ENCODE measurements around the gene SLC8A3. TPM values are rescaled to one million over a fixed set of nuclear protein-coding genes. Genes with fewer than 3 reads are reported as not detected.

Gene SLC8A3
- total RNA-seq, 1 experiment from 2014 or later = not detected

- no peak overlapping the region for H3K4me3 ChIP-seq (ENCODE audit: low read depth in 2 of 2, low read length in 2 of 2)
Observed at GRCh38 chr14:70123796-70124195, 65.0 kb downstream of the SLC8A3 start.

GRCh38 chr14:70121521-70121920, 67.2 kb downstream of the SLC8A3 start:
- TF ChIP-seq POLR2AphosphoS5 (IDR thresholded peaks at IDR 0.05; ENCODE audit: low read depth, low read length) = no peak
- TF ChIP-seq CTCF (IDR thresholded peaks at IDR 0.05) = no peak
- CTCF ChIA-PET = no interaction called here
- intact Hi-C loops (cut with micrococcal nuclease; ENCODE audit: unreplicated experiment) (no loop called here), in situ Hi-C loops (cut with HindIII; ENCODE audit: low pct_unique_long_range_greater_than_20kb, low sequenced_read_pairs) (no loop called here)
- no peak for DNase-seq (ENCODE audit: low read depth, low spot score)
- BruUV-seq (replicated peaks) = no TSS peak
- H3K27me3 ChIP-seq (ENCODE audit: control insufficient read depth, insufficient read depth, low read length) = no peaks in the 10 kb centered on the region; the same call in 1 of the 2 replicates
- H3K4me1 ChIP-seq (ENCODE audit: control insufficient read depth, insufficient read depth, low read length) = no peaks in the 10 kb centered on the region
- H3K4me3 ChIP-seq (ENCODE audit: low read depth in 2 of 2, low read length in 2 of 2) = no peak overlapping the region
- no peak for ATAC-seq
- POLR2A ChIA-PET = no interaction called here
- H3K9me3 ChIP-seq (ENCODE audit: control insufficient read depth, insufficient read depth, low read depth, low read length) = no peaks in the 10 kb centered on the region
- no peaks in the 10 kb centered on the region for H3K36me3 ChIP-seq (ENCODE audit: control insufficient read depth, insufficient read depth, low read length)
- H3K27ac ChIP-seq (ENCODE audit: low read length) = no peak overlapping the region

More at GRCh38 chr14:70123796-70124195, 65.0 kb downstream of the SLC8A3 start:
- Histone ChIP-seq H3K9me3 (ENCODE audit: control insufficient read depth, insufficient read depth, low read depth, low read length) (no peaks in the 10 kb centered on the region), H3K27ac (ENCODE audit: low read length) (no peak overlapping the region), H3K36me3 (ENCODE audit: control insufficient read depth, insufficient read depth, low read length) (no peaks in the 10 kb centered on the region), H3K4me1 (ENCODE audit: control insufficient read depth, insufficient read depth, low read length) (no peaks in the 10 kb centered on the region), H3K27me3 (ENCODE audit: control insufficient read depth, insufficient read depth, low read length) (no peaks in the 10 kb centered on the region; the same call in 1 of the 2 replicates)
- ChIA-PET POLR2A (no interaction called here), CTCF (no interaction called here)
- no peak for DNase-seq (ENCODE audit: low read depth, low spot score)
- no peak for TF ChIP-seq SIN3A (IDR thresholded peaks at IDR 0.05; ENCODE audit: borderline replicate concordance, insufficient read depth, low read depth, low read length)
- TF ChIP-seq REST (IDR thresholded peaks at IDR 0.05; ENCODE audit: insufficient read depth in 1 of 2, low read depth in 2 of 2, low read length in 1 of 2) = no peak
- no peak for TF ChIP-seq POLR2AphosphoS5 (IDR thresholded peaks at IDR 0.05; ENCODE audit: low read depth, low read length)
- ATAC-seq = no peak
- no TSS peak for BruUV-seq (replicated peaks)
- intact Hi-C loops (cut with micrococcal nuclease; ENCODE audit: unreplicated experiment) = no loop called here
- in situ Hi-C loops (cut with HindIII; ENCODE audit: low pct_unique_long_range_greater_than_20kb, low sequenced_read_pairs) = no loop called here

DNA sequence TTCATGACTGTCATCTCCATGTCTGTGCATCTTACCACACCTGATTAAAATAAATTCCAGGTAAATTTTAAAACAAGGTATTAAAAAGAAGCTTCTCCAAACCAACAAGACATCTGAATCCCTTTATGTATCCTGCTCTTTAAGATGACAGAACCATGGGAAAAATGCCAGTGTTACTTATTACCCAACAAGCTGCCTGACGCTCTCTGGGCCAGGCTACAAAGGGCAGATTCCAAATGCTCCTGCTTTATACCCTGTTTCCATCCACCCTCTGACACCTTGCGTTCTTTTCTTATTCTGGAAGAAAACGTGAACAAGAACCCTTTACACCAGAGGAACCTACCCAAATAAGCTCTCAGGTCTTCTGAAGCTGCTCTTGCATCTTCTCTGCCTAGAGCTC, 70.7 kb downstream of the SLC8A3 start:
- no peak for DNase-seq (ENCODE audit: low read depth, low spot score)
- BruUV-seq (replicated peaks) = no TSS peak
- ChIA-PET CTCF (no interaction called here), POLR2A (no interaction called here)
- no peak for TF ChIP-seq SIN3A (IDR thresholded peaks at IDR 0.05; ENCODE audit: borderline replicate concordance, insufficient read depth, low read depth, low read length)
- TF ChIP-seq CTCF (IDR thresholded peaks at IDR 0.05) = no peak
- no peak for TF ChIP-seq POLR2AphosphoS5 (IDR thresholded peaks at IDR 0.05; ENCODE audit: low read depth, low read length)
- TF ChIP-seq REST (IDR thresholded peaks at IDR 0.05; ENCODE audit: insufficient read depth in 1 of 2, low read depth in 2 of 2, low read length in 1 of 2) = no peak
- TF ChIP-seq TCF7L2 (IDR thresholded peaks at IDR 0.05; ENCODE audit: low read depth, low read length) = no peak
- no peaks in the 10 kb centered on the region for H3K9me3 ChIP-seq (ENCODE audit: control insufficient read depth, insufficient read depth, low read depth, low read length)
- no peaks in the 10 kb centered on the region; the same call in 1 of the 2 replicates for H3K36me3 ChIP-seq (ENCODE audit: control insufficient read depth, insufficient read depth, low read length)
- in situ Hi-C loops (cut with HindIII; ENCODE audit: low pct_unique_long_range_greater_than_20kb, low sequenced_read_pairs) = no loop called here
- intact Hi-C loops (cut with micrococcal nuclease; ENCODE audit: unreplicated experiment) = no loop called here
- H3K4me3 ChIP-seq (ENCODE audit: low read depth in 2 of 2, low read length in 2 of 2) = no peak overlapping the region
- no peaks in the 10 kb centered on the region for H3K4me1 ChIP-seq (ENCODE audit: control insufficient read depth, insufficient read depth, low read length)
- H3K27ac ChIP-seq (ENCODE audit: low read length) = no peak overlapping the region
- no peaks in the 10 kb centered on the region; the same call in 1 of the 2 replicates for H3K27me3 ChIP-seq (ENCODE audit: control insufficient read depth, insufficient read depth, low read length)
- no peak for ATAC-seq
